Mesenteric fat pad (tissue), 1 donor: Measurements from ENCODE around the gene CCDC159. TPM values are rescaled to one million over a fixed set of nuclear protein-coding genes. Genes with fewer than 3 reads are reported as not detected.
"Not testable (repeated sequence)": the region's sequence is repeated elsewhere in the genome, so short reads cannot be mapped to it uniquely, and the experiment has no call there.

Source experiments
- DNase-seq: peaks from one replicate; pipeline ENCODE4 v3.0.0-alpha.2; 2020; ENCODE audit warnings: low spot score
- total RNA-seq: library from RNA; stranded (reverse); fragmentation: NEBNext Ultra II Directional; extraction: Animal tissue kit (Norgen Biotek cat#: 25700); gene quantifications from one replicate; pipeline ENCODE4 v1.2.1, GENCODE V29; 2021
- donor health status: DM: yes; HTN: yes; CAD: no.

CCDC159 gene
- total RNA-seq, 1 donor from 2014 or later, result 16.4 TPM

- no peak for DNase-seq
Observed at GRCh38 chr19:11337080-11337479, 9.2 kb upstream of the CCDC159 start.

- DNase-seq, result no peak
Observed at GRCh38 chr19:11338121-11338520, 8.2 kb upstream of the CCDC159 start.

GRCh38 chr19:11338569-11339253 is 7.6 kb upstream of the CCDC159 start:
- no peak for DNase-seq

- peak; percentile 97 for DNase-seq
Observed at GRCh38 chr19:11339254-11340098, 6.8 kb upstream of the CCDC159 start, which contains the start of gene RAB3D. Gene RAB3D (minus strand): TSS chr19:11339657. CDS start chr19:11337399, 2,258 bp downstream.

DNA sequence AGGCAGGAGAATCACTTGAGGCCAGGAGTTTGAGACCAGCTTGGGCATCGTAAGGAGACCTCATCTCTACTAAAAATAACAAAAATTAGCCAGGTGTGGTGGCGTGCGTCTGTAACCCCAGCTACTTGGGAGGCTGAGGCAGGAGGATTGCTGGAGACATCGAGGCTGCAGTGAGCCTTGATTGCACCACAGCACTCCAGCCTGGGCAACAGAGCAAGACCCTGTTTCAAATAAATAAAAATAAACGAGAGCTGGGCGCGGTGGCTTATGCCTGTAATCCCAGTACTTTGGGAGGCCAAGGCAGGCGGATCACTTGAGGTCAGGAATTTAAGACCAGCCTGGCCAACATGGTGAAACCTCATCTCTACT is 6.2 kb upstream of the CCDC159 start:
- DNase-seq, result not testable (repeated sequence)

GRCh38 chr19:11342429-11342828 is 3.9 kb upstream of the CCDC159 start:
- DNase-seq, result no peak

GRCh38 chr19:11345122-11345803 is 1.1 kb upstream of the CCDC159 start:
- no peak for DNase-seq

- DNase-seq, result no peak
Observed at GRCh38 chr19:11347546-11348039, 1.3 kb downstream of the CCDC159 start.

DNA sequence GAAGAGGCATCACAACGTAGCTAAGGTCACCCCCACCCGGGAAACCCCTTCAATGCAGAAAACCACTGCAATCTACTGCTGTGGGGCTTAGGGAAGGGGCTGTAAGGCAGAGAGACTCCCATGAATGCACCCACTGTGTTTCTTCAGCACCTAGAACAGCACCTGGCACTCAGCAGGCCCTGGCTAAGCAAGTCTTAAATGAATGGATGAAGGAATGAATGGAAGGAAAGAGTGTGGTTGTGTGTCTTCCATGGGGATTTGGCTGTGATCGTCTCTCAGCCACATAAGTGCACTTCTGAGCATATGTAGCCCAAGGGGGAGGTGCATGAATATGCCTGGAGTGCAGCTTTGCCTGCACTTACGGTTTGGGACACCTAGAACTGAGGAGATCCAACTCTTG is 2.9 kb downstream of the CCDC159 start:
- no peak for DNase-seq

- not testable (repeated sequence) for DNase-seq
Observed at GRCh38 chr19:11354102-11354501, 7.8 kb downstream of the CCDC159 start.

GRCh38 chr19:11355160-11356073 is 9.1 kb downstream of the CCDC159 start, which contains the start of gene PLPPR2:
Gene PLPPR2 (plus strand): TSS chr19:11355432. CDS start chr19:11357674, 2,242 bp downstream.
- peak; percentile 98 for DNase-seq

- no peak for DNase-seq
Observed at GRCh38 chr19:11356074-11356397, 9.7 kb downstream of the CCDC159 start.

DNA sequence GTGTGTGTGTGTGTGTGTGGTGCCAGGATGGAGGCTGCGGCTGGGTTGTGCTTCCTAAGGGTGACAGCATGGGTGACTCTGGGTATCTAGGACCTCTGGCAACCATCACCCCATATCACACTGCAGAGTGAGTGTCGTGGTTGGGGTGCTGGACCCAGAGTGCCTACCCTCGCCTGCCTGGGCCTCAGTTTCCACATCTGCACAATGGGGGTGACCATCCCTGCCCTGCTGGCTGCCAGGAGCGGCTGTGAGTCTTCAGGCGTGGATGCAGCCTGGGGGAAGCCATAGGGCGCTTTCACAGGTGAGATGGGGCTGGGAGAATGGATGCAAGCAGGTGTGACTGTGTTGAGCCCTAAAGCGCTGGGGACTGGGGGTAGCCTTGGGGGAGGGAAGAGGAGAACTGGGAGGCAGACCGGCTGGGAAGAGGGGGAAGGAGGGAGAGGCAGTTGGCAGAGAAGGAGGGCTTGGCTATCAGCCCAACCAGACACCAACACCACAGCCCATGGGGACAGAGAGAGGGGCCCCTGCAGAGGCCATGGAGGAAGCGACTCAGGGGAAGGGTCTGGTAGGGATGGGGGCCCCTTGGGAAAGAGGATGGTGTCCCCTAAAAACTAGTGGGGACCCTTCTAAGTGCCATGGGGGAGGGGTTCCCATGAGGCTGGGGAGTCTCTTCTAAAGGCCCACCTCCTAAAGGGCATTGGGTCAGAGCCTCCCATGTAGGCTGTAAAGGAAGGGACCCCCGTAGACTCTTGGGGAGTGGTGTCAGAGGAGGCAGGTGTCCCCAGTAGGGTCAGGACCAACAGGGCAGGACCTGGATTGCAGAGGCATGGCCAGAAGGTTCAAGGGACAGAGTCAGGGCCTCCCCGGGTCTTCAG is 10.6 kb downstream of the CCDC159 start:
- DNase-seq, result no peak

- DNase-seq, result no peak
Observed at GRCh38 chr19:11359421-11359820, 13.1 kb downstream of the CCDC159 start.

DNA sequence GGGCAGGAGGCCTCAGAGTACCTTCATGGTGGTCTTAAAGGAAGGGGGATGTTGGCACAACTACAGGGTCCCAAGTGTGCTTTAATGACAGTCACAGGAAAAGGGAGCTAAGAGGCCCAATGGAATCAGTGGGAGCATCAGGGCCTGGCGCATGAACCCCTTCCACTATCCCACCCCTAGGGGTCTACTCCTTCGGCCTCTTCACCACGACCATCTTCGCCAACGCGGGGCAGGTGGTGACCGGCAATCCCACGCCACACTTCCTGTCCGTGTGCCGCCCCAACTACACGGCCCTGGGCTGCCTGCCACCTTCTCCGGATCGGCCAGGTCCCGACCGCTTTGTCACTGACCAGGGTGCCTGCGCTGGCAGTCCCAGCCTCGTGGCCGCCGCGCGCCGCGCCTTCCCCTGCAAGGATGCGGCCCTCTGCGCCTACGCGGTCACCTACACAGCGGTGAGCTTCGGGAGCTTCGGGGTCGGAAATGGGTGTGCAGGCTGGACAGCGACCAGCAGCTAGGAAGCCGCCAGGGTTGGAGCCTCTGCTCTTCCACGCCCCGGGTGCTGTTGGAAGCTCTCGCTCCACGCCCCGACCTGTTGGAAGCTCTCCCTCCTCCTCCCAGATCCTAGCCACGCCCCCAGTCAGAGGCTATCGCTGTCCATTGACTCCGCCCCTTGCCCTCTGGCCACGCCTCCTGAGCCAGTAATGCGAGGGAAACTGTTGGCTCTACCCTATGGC is 14.9 kb downstream of the CCDC159 start:
- DNase-seq, result no peak

GRCh38 chr19:11361771-11362731 is 15.7 kb downstream of the CCDC159 start:
- DNase-seq, result no peak

GRCh38 chr19:11363881-11364280 is 17.6 kb downstream of the CCDC159 start:
- no peak for DNase-seq
